22Rv1 (cell line): Measurements from ENCODE around the gene PADI2.

Experiments used
- ZFX ChIP-seq: fragments of 450-650 bp; IDR thresholded peaks from 2 replicates; pipeline ENCODE4 v1.6.1; 2017; ENCODE audit warnings: antibody characterized with exemption, borderline replicate concordance
- TF ChIP-seq, protein P1 (sequence below): fragments of 450-650 bp; IDR thresholded peaks from 2 replicates; pipeline ENCODE4 v1.5.1; 2017; ENCODE audit warnings: mild to moderate bottlenecking

DNA sequence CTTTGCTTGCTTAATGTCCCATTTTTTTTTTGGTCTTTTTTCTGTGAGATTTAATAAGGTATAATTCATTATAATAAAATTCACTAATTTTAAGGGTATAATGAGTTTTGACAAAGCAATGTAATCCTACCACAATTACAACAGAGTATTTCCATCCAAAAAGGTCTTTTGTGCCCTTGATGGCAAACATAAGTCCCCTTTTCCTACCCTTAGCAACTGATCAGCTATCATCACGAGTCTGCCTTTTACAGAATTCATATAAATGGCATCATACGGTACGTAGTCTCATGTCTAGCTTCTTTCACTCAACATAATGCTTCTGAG lies 73.0 kb downstream of the PADI2 start:
- TF ChIP-seq, protein P1, sequence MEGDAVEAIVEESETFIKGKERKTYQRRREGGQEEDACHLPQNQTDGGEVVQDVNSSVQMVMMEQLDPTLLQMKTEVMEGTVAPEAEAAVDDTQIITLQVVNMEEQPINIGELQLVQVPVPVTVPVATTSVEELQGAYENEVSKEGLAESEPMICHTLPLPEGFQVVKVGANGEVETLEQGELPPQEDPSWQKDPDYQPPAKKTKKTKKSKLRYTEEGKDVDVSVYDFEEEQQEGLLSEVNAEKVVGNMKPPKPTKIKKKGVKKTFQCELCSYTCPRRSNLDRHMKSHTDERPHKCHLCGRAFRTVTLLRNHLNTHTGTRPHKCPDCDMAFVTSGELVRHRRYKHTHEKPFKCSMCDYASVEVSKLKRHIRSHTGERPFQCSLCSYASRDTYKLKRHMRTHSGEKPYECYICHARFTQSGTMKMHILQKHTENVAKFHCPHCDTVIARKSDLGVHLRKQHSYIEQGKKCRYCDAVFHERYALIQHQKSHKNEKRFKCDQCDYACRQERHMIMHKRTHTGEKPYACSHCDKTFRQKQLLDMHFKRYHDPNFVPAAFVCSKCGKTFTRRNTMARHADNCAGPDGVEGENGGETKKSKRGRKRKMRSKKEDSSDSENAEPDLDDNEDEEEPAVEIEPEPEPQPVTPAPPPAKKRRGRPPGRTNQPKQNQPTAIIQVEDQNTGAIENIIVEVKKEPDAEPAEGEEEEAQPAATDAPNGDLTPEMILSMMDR = peak; percentile 9; the same call in 1 of the 2 replicates
- TF ChIP-seq ZFX = no peak
